HCT116 (cell line): ENCODE data around the gene USP12.

Experiments
- ELF1 ChIP-seq: IDR thresholded peaks from 2 replicates; pipeline ENCODE4 v1.6.1; 2012; ENCODE audit warnings: low read depth, borderline replicate concordance
- POLR2A ChIP-seq: IDR thresholded peaks from 2 replicates; pipeline ENCODE4 v1.7.0; 2011; ENCODE audit warnings: borderline replicate concordance; ENCODE audit not compliant: insufficient read depth, insufficient read length; ENCODE audit errors: extremely low read depth

DNA sequence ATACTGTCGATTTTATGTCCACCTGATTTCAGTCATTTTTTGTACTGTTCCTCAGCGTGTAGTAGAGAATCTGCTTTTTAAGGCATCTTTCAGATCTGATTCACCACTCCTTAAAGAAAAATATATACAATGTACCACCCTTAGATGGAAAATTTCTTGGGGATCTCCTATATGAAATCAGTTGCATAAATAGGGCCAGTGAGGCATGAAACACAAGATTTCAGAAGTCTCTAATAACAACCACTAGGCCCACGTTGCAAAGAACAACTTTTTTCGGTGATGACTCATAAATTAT is 1.4 kb downstream of the USP12 start:
- TF ChIP-seq POLR2A (no peak), ELF1 (no peak)
